HS-27A (cell line): ENCODE results near the gene EIPR1.

ENCODE experiments used
- DNase-seq: peaks from one replicate; pipeline ENCODE4 v3.0.0-alpha.2; 2012; ENCODE audit warnings: low read depth, missing footprints

EIPR1 gene

GRCh38 chr2:3303583-3304406, 73.8 kb downstream of the EIPR1 start:
- DNase-seq, result no peak

- DNase-seq, result no peak
Measured at GRCh38 chr2:3302751-3303582, 74.7 kb downstream of the EIPR1 start.

GRCh38 chr2:3302421-3302750, 75.2 kb downstream of the EIPR1 start:
- DNase-seq, result no peak

- DNase-seq, result no peak
Measured at GRCh38 chr2:3301001-3301400, 76.6 kb downstream of the EIPR1 start.

GRCh38 chr2:3300224-3300995, 77.2 kb downstream of the EIPR1 start:
- no peak for DNase-seq

- DNase-seq, result no peak
Measured at GRCh38 chr2:3299703-3300102, 77.9 kb downstream of the EIPR1 start.

- DNase-seq, result no peak
Measured at GRCh38 chr2:3299130-3299529, 78.5 kb downstream of the EIPR1 start.

GRCh38 chr2:3298191-3298590, 79.4 kb downstream of the EIPR1 start:
- DNase-seq, result no peak

GRCh38 chr2:3297523-3297922, 80.1 kb downstream of the EIPR1 start:
- DNase-seq, result no peak

- DNase-seq, result no peak
Measured at GRCh38 chr2:3296182-3296972, 81.2 kb downstream of the EIPR1 start.

- DNase-seq, result no peak
Measured at GRCh38 chr2:3294493-3294892, 83.1 kb downstream of the EIPR1 start.

- no peak for DNase-seq
Measured at GRCh38 chr2:3294069-3294468, 83.5 kb downstream of the EIPR1 start.

GRCh38 chr2:3293221-3293620, 84.4 kb downstream of the EIPR1 start:
- no peak for DNase-seq

- DNase-seq, result no peak
Measured at GRCh38 chr2:3292416-3292815, 85.2 kb downstream of the EIPR1 start.

- no peak for DNase-seq
Measured at GRCh38 chr2:3291750-3292149, 85.9 kb downstream of the EIPR1 start.

GRCh38 chr2:3291113-3291512, 86.5 kb downstream of the EIPR1 start:
- no peak for DNase-seq

- no peak for DNase-seq
Measured at GRCh38 chr2:3290655-3291054, 87.0 kb downstream of the EIPR1 start.

GRCh38 chr2:3289971-3290370, 87.6 kb downstream of the EIPR1 start:
- no peak for DNase-seq

- no peak for DNase-seq
Measured at GRCh38 chr2:3289526-3289925, 88.1 kb downstream of the EIPR1 start.

- DNase-seq, result no peak
Measured at GRCh38 chr2:3289171-3289515, 88.5 kb downstream of the EIPR1 start.

- no peak for DNase-seq
Measured at GRCh38 chr2:3288470-3289170, 89.0 kb downstream of the EIPR1 start.
